Body of pancreas (tissue), 4 donors: ENCODE measurements around the gene EXT2.

Experiments
- CTCF ChIP-seq, 7 experiments: fragments of 450-650 bp in 4 of 7; fragments of 200-600 bp in 3 of 7; sonication (generic) in 3 of 7; IDR thresholded peaks; one replicate each; pipeline ENCODE4 v1.5.1; 2016 to 2019; ENCODE audit warnings: antibody characterized with exemption in 7 of 7
- POLR2A ChIP-seq, 3 donors: fragments of 450-650 bp; IDR thresholded peaks; one replicate each; pipeline ENCODE4 v1.6.1; 2016; ENCODE audit warnings: antibody characterized with exemption in 3 of 3, mild to moderate bottlenecking in 2 of 3

GRCh38 chr11:44246726-44247125, 151.2 kb downstream of the EXT2 start:
- TF ChIP-seq CTCF (IDR thresholded peaks at IDR 0.05), result no peak
- no peak for TF ChIP-seq POLR2A (IDR thresholded peaks at IDR 0.05)
